IPS-NIHi7 (cell line): ENCODE measurements around the gene ANAPC4.

ENCODE experiments used
- DNase-seq: peaks from one replicate; pipeline ENCODE4 v3.0.0; 2012; ENCODE audit warnings: mixed read lengths; ENCODE audit errors: extremely low spot score

ANAPC4 gene

DNA sequence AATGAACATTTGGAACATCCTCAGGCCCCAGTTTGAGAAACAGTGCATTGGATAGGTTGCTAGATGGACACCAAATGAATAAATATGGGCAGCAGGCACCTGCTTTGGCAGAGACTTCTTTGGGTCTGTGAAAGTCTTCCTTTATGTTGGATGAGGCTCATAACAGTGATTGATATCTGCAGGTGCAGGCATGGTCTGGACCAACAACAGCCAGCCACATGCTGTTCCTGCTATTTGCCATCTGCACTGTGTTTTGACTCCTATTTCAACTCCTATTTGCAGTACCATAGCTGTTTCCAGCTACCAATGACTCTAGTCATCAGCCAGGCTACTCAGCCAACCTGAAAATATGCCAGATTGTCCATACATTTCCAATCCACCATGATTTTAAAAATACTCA is 60.9 kb downstream of the ANAPC4 start:
- no peak for DNase-seq

DNA sequence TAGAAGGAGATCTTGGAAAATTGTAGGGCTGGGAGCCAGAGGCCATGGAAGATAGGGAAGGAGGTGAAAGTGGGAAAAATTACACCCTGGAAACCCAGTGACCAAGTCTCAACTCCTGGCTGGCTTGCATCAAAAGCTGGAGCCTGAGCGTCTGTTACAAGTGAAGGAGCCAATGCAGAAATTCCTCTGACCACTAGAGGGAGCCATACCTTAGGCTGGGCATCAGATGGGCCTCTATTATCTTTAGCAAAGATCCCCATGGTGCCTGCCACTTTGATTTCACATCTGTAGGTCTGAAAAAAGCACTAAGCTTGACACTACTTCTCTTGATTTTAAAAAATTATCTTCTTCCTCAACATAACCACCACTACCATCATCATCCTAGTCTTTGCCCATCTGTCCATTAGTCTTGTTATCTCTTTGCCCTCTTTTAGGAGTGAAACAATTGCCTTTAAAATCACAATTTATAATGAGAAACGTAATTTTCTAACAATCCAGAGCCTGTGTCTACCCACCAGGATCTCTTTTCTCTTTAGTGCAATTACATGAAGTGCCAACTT is 62.9 kb downstream of the ANAPC4 start:
- DNase-seq: peak; percentile 86

DNA sequence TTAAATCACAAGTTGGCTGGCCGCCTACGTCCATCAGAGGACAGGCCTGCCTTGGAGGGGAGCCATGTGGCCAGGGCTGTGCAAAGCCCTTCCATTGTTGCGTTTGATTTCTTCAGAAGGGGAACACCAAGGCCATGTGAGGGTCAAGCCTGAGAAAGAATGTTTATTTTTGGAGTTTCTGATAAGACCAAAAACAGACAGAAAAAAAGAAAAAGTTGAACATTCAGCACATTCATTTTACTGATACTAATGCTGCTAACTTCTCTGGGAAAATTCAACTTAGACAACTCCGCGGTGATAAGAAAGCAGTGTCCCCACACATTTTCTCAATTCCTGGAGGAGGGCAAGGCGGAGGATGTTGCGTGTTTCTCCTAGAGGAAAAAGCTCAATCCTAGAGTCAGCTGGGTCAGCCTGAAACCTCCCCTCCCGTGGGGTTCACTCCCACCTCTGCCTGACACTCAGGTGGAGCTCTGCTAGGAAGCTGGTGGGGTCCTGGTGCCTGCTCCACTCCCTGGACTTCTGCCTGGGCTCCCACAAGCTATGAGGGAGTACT is 63.5 kb downstream of the ANAPC4 start:
- no peak for DNase-seq

DNA sequence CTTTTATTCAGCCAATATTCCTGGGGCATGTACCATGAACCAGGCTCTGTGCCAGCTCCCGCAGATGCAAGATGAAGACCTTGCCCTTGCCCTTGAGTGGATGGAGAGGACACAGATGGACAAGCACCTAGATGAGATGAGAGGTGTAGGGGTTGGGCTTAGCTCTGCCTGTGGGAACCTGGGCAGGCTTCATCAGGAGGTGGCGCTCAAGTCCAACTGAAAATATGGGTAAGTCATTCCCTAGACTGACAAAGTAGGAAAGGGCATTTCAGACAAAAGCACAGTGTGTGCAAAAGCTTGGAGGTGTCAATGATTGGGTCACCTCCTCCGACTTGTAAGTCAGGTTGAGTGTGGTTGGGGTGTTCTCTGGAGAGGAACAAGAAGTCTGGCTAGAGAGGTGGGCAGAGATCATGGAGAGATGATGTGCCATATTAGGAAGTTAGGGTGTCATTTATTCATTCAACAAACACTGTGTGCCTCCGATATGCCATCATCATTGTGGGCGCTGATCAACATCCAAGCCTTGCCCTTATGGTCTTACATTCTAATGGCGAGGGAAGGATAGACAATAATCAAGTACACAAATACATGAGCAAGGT is 64.6 kb downstream of the ANAPC4 start:
- peak; percentile 76 for DNase-seq

DNA sequence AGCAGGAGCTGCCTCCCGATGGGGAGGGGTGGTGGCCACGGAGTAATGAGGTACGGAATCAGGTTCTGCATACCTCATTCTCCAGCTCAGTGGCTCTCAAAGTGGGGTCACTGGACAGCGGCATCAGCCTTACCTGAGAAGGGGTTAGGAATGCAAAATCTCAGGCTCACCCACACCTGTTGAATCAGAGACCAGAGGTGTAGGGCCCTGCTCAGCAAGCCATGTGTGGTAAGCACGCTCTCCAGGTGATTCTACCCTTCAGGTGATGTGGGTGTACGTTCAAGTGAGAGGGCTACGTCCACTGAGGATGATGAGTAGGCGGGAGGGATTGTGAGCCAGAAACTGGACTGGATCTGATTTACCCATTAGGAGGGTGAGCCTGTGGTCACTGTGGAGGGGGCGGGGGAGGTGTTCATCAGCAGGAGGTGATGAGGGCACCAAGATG is 65.8 kb downstream of the ANAPC4 start:
- DNase-seq: no peak

DNA sequence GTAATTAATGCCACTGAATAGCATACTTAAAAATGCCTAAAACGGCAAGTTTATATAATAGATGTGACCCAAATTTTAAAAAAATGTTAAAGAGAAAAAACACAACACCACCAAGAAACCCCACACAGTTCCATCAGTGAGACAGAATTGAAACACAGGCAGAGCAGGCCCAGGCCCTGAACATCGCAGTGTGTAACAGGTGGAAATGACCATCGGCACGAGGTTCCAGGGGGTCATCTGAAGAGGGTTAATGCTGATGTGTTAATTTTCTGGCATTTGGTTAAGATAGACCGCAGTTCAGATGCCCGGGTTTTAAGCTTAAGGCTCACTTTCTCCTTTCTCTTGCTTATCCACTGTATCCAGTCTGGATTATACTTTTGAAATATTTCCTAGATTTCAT is 66.8 kb downstream of the ANAPC4 start:
- no peak for DNase-seq

DNA sequence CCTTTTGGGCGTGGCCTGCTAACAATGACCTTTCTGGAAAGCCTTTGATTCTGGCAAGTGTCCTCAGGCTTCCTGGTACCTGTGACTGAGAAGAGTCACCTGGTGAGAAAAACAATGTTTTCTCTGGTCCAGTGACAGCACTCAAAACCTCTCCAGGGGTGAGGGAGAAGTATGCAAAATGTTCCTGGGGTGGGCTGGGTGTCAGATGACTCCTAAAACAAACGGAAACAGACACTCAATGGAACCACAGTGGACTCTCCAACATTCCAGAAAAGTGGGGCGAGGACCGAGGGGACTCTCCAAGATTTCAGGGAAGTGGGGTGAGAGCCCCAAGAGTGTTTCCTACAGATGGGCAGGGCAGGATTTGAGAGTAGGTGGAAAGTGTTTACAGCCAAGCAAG is 69.5 kb downstream of the ANAPC4 start:
- DNase-seq: no peak

DNA sequence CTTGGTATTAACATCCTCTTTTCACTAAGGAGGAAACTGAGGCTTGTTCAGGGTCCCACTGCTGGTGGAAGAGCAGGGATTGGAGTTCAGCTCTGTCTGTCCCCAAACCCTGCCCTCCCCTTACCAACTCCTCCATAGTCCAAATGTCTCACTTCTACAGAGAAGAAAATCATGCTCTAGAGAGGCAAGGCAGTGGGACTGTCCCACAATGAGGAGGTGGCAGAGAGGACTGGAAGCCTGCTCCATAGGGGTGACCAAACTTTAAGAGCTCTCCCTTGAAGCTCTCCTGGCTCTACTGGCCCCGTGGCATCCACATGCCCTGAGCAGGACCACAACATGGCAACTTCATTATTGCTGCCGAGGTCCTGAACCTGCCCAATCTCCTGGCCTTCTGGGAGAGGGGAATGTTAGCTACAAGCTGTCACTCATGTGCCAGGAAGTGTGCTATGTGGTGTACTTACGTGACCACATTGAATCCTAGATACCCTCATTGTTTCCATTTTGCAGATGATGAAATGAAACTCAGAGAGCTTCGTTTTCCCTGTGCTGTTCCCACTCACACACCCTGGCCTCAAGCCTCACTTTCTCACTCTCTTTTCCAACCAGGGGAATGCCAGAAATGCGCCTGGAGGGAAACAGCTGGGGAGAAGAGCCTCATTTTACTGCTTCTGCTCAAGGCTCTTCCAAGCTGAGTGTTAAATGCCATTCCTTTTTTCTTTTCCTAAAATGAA is 71.5 kb downstream of the ANAPC4 start:
- peak; percentile 33 for DNase-seq

DNA sequence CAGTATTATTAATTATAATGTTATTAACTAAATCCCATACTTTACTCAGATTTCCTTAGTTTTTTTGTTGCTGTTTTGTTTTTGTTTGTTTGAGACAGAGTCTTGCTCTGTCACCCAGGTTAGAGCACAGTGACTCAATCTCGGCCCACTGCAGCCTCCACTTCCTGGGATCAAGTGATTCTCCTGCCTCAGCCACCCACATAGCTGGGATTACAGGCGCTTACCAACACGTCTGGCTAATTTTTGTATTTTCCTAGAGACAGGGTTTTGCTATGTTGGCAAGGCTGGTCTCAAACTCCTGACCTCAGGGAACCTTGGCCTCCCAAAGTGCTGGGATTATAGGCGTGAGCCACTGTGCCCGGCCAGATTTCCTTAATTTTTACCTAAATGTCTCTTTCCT is 72.2 kb downstream of the ANAPC4 start:
- DNase-seq: no peak

DNA sequence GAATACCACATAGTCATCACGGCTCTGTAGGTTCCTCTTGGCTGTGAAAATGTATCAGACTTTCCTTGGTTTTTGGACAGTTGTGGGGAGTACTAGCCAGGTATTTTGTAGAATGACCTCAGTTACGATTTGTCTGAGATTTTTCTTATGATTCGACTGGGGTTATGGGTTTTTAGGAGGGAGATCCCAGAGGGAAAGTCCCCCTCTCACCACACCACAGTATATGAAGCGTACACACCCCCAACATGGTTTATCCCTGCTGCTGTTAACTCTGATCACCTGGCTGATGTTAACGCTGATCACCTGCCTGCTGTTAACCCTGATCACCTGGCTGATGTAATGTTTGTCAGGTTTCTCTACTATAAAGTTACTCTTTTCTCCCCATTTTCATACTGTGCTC is 72.6 kb downstream of the ANAPC4 start:
- DNase-seq: no peak

DNA sequence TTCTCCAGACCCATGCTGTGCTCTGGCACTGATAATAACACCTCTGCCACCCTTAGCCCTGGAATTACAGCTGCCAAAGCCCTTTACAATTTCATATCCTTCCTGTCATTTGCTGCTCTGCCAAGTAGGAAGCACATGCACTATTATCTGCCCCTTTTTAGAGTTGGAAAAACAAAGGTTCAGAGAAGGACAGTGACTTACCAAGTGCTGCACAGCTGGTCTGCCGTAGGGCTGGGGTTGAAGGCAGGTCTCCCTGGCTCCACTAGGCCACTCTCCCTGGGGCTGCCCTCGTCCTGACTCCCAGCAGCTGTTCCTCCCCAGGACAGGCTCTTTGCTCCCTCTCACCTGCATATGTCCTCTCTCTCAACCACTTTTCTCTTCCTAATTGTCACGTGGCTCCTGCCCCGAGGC is 73.4 kb downstream of the ANAPC4 start:
- DNase-seq: no peak

DNA sequence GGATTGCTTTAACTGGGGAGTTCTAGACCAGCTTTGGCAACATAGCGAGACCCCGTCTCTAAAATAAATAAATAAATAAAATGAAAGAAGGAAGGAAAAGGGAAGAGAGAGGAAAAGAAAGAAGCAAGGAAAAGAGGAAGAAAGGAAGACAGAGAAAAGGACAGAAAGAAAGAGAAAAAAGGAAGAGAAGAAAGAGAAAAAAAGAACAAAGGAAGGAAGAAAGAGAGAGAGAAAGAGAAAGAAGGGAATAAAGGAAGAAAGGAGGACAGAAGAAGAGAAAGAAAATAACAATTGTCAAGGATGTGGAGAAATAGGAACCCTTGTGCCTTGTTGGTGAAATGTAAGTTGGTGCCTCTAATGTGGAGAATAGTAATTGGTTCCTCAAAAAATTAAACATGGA is 74.6 kb downstream of the ANAPC4 start:
- DNase-seq: no peak

DNA sequence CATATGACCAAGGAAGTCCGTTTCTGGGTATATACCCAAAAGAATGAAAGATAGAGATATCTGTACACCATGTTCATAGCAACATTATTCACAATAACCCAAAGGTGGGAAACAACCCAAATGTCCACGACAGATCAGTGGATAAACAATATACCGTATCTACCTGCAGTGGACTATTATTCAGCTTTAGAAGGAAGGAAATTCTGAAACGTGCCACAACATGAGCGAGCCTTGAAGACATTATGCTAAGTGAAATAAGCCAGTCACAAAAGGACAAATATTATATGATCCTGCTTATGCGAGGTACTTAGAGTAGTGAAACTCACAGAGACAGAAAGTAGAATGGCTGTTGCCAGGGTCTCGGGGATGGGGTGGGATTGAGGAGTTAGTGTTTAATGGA is 75.0 kb downstream of the ANAPC4 start:
- DNase-seq: no peak

DNA sequence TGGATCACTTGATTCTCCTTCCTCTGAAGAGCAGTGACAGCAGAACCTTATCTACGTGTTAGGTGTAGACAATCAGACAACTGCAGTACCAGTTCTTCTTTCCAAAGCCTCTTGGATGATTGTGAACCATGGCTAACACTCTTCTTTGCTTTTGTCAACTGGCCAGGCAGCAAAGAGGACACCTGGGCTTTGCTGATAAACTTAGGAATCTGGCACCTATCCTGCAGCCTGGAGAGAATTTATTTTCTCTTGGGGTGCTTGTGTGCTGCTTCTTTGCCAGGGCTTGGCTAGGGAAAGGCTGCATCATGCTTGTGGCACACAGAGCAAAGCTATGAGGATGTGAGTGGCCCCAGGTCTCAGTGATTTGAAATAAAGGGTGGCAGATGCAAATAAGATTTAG is 77.4 kb downstream of the ANAPC4 start:
- DNase-seq: no peak

DNA sequence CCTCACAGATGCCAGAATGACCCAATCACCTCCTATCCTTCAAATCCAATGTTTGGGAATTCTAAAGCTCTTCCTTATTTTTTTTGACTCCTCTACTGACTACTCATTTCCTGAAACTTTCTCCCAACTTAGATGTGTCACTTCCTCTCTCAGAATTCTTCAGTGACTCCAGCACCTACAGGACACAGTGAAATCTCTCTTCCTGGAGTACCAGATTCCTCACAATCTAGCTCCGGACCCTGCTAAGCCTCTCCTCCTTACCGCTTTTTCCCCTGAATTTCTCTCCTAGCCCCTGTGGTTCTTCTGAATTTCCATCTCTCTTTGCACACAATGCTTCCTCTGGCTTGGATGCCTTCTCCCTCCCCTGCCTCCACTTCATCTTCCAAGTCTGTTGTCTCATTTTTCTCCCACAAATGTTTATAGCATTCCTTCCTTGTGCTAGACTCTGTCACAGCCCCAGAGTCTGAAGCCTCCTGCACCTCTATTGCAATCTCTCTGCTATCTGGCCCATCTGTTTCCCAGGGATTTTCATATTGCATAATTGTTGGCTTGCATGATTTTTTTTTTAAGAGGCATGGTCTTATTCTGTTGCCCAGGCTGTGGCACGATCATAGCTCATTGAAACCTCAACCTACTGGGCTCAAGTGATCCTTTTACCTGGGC is 80.1 kb downstream of the ANAPC4 start:
- no peak for DNase-seq

DNA sequence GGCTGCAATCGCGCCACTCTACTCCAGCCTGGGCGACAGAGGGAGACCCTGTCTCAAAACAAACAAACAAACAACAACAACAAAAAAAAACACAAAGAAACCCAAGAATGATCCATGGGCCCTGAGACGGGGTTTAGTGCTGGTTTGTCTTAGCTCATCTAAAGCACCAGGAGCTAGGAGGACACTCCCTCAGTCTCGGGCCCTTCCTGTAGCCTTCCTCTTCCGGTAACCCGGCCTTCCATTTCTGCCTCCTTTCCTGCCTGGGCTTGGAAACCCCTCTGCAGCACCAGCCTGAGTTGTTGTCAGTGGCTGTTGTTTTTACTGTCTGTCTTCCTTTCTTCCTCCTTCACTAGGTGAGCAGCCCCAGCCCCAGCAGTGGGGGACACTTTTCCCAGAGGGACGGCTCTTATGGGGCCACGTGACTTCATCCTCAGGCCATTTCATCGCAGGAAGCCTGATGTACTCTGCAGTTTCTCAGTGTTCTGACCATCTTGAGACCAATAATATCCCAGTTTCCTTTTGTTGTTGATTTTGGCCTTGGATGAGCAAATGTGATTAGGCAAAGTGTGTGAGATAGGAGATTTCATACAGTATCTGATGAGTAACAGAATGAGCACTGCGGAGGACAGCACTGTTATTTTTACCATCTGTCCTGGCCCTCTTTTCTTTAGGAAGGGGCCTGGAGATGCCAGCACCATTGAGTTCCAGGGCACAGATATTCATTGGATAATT is 90.1 kb downstream of the ANAPC4 start:
- DNase-seq: no peak

DNA sequence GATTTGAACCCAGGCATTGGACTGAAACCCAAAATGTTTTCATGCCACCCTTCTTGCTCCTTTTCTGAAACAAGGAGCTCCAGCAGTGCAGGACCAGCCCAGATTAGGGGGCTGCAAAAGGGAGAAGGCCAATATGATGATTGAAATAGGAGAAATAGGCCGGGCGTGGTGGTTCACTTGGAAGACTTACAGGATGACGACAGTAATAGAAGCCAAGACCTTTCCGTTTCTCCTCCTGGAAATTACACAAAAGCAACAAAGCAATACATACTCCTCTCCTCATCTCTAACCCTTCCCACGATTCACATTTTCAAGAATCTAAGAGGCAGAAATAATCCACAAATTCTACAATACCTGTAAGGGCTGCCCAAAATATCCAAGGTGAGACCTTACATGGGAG is 90.8 kb downstream of the ANAPC4 start:
- DNase-seq: no peak
